Smooth muscle cell of the pulmonary artery (primary cell): ENCODE results near the gene OR10G7. TPM values are rescaled to one million over a fixed set of nuclear protein-coding genes. Genes with fewer than 3 reads are reported as not detected.

Experiments used
- total RNA-seq: library from RNA; depleted of rRNA; stranded (reverse); fragments of >200 nt; gene quantifications from 2 replicates; pipeline ENCODE4 v1.2.3, GENCODE V29; 2014

OR10G7 gene
- not detected in 2 replicates for total RNA-seq

GRCh38 chr11:124041254-124041653, at the start of gene OR10G7:
Gene OR10G7 (minus strand): TSS chr11:124041325. CDS start chr11:124039001, 2,324 bp downstream.

GRCh38 chr11:124026498-124026897, 14.6 kb downstream of the OR10G7 start, which contains the start of gene OR10G8:
Gene OR10G8 (plus strand): TSS chr11:124026798. CDS start chr11:124029623, 2,825 bp downstream.

GRCh38 chr11:124012697-124013096, 28.4 kb downstream of the OR10G7 start, which contains the start of gene OR10G4:
Gene OR10G4 (plus strand): TSS chr11:124012997. CDS start chr11:124015575, 2,578 bp downstream.

GRCh38 chr11:123995119-123995518, 46.0 kb downstream of the OR10G7 start, which contains the start of gene OR10G6:
Gene OR10G6 (minus strand): TSS chr11:123995161. CDS start chr11:123995161, 0 bp downstream.

Other genes starting within 250 kb of the OR10G7 start
- not detected in 2 replicates for gene OR6M1, start 235.0 kb downstream of the OR10G7 start, total RNA-seq
- gene TMEM225, start 155.7 kb downstream of the OR10G7 start, total RNA-seq = not detected in 2 replicates
- not detected in 2 replicates for gene OR8D4, start 139.2 kb downstream of the OR10G7 start, total RNA-seq
- gene OR4D5, start 101.7 kb downstream of the OR10G7 start, total RNA-seq = not detected in 2 replicates
- gene OR6T1, start 97.5 kb downstream of the OR10G7 start, total RNA-seq = not detected in 2 replicates
- gene OR10S1, start 63.5 kb downstream of the OR10G7 start, total RNA-seq = not detected in 2 replicates
- not detected in 2 replicates for gene OR10G6, start 46.2 kb downstream of the OR10G7 start, total RNA-seq
- not detected in 2 replicates for gene OR10G4, start 28.3 kb downstream of the OR10G7 start, total RNA-seq
- gene OR10G9, start 18.3 kb downstream of the OR10G7 start, total RNA-seq = not detected in 2 replicates
- gene OR10G8, start 14.5 kb downstream of the OR10G7 start, total RNA-seq = not detected in 2 replicates
- gene VWA5A, start 74.1 kb upstream of the OR10G7 start, total RNA-seq = 18.4 and 21.8 TPM in 2 replicates
- not detected in 2 replicates for gene OR10D3, start 142.0 kb upstream of the OR10G7 start, total RNA-seq
- gene OR8G1, start 199.8 kb upstream of the OR10G7 start, total RNA-seq = not detected in 2 replicates
- not detected in 2 replicates for gene OR8G5, start 215.1 kb upstream of the OR10G7 start, total RNA-seq